NB4 (cell line): ENCODE data around the gene FSD1.
"Not testable (repeated sequence)": the region's sequence is repeated elsewhere in the genome, so short reads cannot be mapped to it uniquely, and the experiment has no call there.

ENCODE experiments used
- DNase-seq: peaks from one replicate; pipeline ENCODE4 v3.0.0; 2010; ENCODE audit warnings: low read depth
- H3K4me3 ChIP-seq: one replicate; pipeline ENCODE4 v1.5.1; 2011; ENCODE audit warnings: mild to moderate bottlenecking, low read depth, low read length, moderate library complexity
- MAX ChIP-seq: IDR thresholded peaks from 2 replicates; pipeline ENCODE4 v1.6.1; 2011; ENCODE audit warnings: low read depth, low read length
- MYC ChIP-seq: IDR thresholded peaks from 2 replicates; pipeline ENCODE4 v1.6.1; 2011; ENCODE audit warnings: low read depth, low read length
- POLR2A ChIP-seq: IDR thresholded peaks from 2 replicates; pipeline ENCODE4 v1.6.1; 2011; ENCODE audit warnings: mild to moderate bottlenecking; ENCODE audit not compliant: insufficient read length; ENCODE audit errors: extremely low read depth
- TF ChIP-seq, protein P1 (sequence below): IDR thresholded peaks from one replicate; pipeline ENCODE4 v1.5.1; 2012; ENCODE audit warnings: low read depth, low read length

FSD1 gene

GRCh38 chr19:4346020-4346383 is 41.6 kb downstream of the FSD1 start:
- TF ChIP-seq MAX = no peak
- no peak for TF ChIP-seq MYC
- no peak for TF ChIP-seq POLR2A
- TF ChIP-seq, protein P1, sequence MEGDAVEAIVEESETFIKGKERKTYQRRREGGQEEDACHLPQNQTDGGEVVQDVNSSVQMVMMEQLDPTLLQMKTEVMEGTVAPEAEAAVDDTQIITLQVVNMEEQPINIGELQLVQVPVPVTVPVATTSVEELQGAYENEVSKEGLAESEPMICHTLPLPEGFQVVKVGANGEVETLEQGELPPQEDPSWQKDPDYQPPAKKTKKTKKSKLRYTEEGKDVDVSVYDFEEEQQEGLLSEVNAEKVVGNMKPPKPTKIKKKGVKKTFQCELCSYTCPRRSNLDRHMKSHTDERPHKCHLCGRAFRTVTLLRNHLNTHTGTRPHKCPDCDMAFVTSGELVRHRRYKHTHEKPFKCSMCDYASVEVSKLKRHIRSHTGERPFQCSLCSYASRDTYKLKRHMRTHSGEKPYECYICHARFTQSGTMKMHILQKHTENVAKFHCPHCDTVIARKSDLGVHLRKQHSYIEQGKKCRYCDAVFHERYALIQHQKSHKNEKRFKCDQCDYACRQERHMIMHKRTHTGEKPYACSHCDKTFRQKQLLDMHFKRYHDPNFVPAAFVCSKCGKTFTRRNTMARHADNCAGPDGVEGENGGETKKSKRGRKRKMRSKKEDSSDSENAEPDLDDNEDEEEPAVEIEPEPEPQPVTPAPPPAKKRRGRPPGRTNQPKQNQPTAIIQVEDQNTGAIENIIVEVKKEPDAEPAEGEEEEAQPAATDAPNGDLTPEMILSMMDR = no peak

GRCh38 chr19:4347521-4347920 is 43.1 kb downstream of the FSD1 start:
- TF ChIP-seq MAX (no peak), POLR2A (no peak), MYC (no peak)
- TF ChIP-seq, protein P1 = no peak
- no peak overlapping the region for H3K4me3 ChIP-seq
- no peak for DNase-seq

More at GRCh38 chr19:4346020-4346383, 41.6 kb downstream of the FSD1 start:
- DNase-seq = no peak
- H3K4me3 ChIP-seq = no peak overlapping the region

GRCh38 chr19:4349225-4349624 is 44.8 kb downstream of the FSD1 start:
- H3K4me3 ChIP-seq, DNase-seq: not testable (repeated sequence)

DNA sequence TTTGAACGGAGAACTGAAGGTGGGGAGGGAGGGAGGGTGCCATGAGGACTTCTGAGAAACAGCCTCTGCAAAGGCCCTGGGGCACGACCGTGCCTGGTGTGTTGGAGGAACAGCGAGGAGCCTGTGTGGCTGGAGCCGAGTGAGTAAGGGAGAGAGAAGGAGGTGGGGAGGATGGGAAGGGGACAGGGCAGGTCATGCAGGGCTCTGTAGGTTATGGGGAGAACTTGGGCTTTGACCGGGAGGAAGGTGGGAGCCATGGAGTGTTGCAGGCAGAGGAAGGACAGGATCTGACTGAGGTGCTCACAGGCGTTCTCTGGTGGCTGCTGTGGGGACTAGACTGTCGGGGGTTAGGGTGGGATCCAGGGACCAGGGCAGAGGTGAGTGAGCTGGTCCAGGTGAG is 45.7 kb downstream of the FSD1 start:
- H3K4me3 ChIP-seq = no peak overlapping the region
- no peak for DNase-seq
- TF ChIP-seq POLR2A (no peak), MAX (no peak), MYC (no peak)
- TF ChIP-seq, protein P1 = no peak

- no peak for DNase-seq
- no peak overlapping the region for H3K4me3 ChIP-seq
- TF ChIP-seq, protein P1 = no peak
- no peak for TF ChIP-seq MAX
- no peak for TF ChIP-seq MYC
- TF ChIP-seq POLR2A = no peak
These were observed 46.3 kb downstream of the FSD1 start for GRCh38 chr19:4350726-4351125.

GRCh38 chr19:4352701-4353121 is 48.3 kb downstream of the FSD1 start:
- peak; percentile 54 for DNase-seq
- H3K4me3 ChIP-seq = no peak overlapping the region
- TF ChIP-seq, protein P1 = peak; percentile 55
- no peak for TF ChIP-seq POLR2A
- TF ChIP-seq MAX = no peak
